Measurements from ENCODE around the gene IL15. TPM values are rescaled to one million over a fixed set of nuclear protein-coding genes. Genes with fewer than 3 reads are reported as not detected.
"Not testable (repeated sequence)": the region's sequence is repeated elsewhere in the genome, so short reads cannot be mapped to it uniquely, and the experiment has no call there.

Gene IL15
- total RNA-seq, 1 donor from 2014 or later = 0.77 TPM

DNA sequence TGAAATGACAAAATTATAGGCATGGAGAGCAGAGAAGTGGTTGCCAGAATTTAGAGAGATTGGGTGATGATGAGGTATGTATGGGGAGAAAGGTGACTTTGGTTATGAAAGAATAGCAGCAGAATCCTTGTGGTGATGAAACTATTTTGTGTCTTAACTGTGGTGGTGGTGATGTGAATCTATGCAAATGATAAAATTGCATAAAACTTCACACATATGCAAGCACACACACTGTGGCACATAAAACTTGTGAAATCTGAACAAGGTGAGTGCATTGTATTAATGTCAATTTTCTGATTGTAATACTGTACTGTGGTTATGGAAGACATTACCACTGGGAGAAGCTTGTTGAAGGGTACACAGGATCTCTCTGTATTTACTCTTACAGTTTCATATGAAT, 91.0 kb downstream of the IL15 start:
- H3K4me1 Mint-ChIP-seq (ENCODE audit: unreplicated experiment) = peaks cover 4% of the 10 kb centered on the region
- no peaks in the 10 kb centered on the region for H3K36me3 Mint-ChIP-seq
- TF ChIP-seq, protein P1, sequence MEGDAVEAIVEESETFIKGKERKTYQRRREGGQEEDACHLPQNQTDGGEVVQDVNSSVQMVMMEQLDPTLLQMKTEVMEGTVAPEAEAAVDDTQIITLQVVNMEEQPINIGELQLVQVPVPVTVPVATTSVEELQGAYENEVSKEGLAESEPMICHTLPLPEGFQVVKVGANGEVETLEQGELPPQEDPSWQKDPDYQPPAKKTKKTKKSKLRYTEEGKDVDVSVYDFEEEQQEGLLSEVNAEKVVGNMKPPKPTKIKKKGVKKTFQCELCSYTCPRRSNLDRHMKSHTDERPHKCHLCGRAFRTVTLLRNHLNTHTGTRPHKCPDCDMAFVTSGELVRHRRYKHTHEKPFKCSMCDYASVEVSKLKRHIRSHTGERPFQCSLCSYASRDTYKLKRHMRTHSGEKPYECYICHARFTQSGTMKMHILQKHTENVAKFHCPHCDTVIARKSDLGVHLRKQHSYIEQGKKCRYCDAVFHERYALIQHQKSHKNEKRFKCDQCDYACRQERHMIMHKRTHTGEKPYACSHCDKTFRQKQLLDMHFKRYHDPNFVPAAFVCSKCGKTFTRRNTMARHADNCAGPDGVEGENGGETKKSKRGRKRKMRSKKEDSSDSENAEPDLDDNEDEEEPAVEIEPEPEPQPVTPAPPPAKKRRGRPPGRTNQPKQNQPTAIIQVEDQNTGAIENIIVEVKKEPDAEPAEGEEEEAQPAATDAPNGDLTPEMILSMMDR (conservative IDR thresholded peaks at IDR 0.05) = no peak
- no peaks in the 10 kb centered on the region for H3K27me3 Mint-ChIP-seq
- no peak for DNase-seq (ENCODE audit: extremely low spot score, unreplicated experiment)
- no peak overlapping the region for H3K4me3 Mint-ChIP-seq
- H3K27ac Mint-ChIP-seq = no peak overlapping the region
- H3K9me3 Mint-ChIP-seq = no peaks in the 10 kb centered on the region

DNA sequence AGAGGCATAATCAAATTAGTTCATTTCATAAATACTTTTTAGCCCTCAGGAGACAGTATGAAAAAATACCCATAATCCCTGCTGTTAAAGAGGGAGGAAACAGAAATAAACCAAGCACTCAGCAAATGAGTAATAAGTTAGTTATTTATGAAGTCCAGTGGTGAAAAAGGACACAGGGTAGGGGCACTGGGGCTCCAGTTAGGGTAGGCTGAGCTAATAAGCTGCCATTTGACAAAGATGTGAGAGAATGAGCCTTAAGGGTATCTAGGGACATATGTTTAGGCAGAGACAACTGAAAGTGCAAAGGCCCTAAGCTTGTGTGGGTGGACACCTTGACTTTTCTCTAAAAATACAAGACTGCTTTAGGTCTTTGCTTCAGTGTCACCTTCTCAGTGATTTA, 94.4 kb downstream of the IL15 start:
- TF ChIP-seq, protein P1 (conservative IDR thresholded peaks at IDR 0.05) = no peak
- no peak overlapping the region for H3K4me3 Mint-ChIP-seq
- no peaks in the 10 kb centered on the region for H3K9me3 Mint-ChIP-seq
- peaks cover 4% of the 10 kb centered on the region for H3K4me1 Mint-ChIP-seq (ENCODE audit: unreplicated experiment)
- no peak for DNase-seq (ENCODE audit: extremely low spot score, unreplicated experiment)
- no peaks in the 10 kb centered on the region for H3K36me3 Mint-ChIP-seq
- H3K27me3 Mint-ChIP-seq = no peaks in the 10 kb centered on the region
- no peak overlapping the region for H3K27ac Mint-ChIP-seq

DNA sequence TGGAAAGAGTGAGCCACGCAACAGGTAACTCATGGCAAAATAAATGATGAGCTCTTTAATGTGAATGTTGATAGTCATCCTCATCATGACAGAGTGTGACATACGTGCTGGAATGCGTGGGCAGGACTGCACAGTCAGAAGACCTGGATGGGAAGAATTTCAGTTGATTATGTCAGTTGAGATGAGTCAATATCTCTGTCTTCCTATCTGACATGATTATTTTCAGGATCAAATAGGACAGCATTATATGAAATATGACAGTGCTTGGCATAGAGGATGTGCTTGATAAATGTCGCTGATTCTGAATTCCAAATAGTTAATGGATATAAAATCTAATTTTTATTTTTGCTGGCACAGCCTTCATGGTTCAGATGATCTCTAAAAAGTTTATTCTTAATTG, 95.1 kb downstream of the IL15 start:
- Mint-ChIP-seq H3K27me3 (no peaks in the 10 kb centered on the region), H3K4me1 (ENCODE audit: unreplicated experiment) (peaks cover 4% of the 10 kb centered on the region), H3K4me3 (no peak overlapping the region), H3K36me3 (no peaks in the 10 kb centered on the region), H3K9me3 (no peaks in the 10 kb centered on the region), H3K27ac (no peak overlapping the region)
- DNase-seq (ENCODE audit: extremely low spot score, unreplicated experiment) = no peak
- TF ChIP-seq, protein P1 (conservative IDR thresholded peaks at IDR 0.05) = no peak

DNA sequence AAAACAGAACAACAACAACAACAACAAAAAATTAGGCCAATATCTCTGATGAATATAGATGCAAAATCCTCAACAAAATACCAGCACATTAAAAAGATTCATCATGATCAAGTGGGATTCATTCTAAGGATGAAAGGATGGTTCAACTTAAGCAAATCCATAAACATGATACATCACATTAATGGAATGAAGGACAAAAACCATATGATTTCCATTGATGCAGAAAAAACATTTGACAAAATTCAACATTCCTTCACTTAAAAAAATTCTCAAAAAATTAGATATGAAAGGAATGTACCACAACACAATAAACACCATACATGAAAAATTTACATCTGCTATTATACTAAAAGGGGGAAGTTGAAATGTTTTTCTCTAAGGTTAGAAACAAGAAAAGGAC, 103.3 kb downstream of the IL15 start:
- no peak for DNase-seq (ENCODE audit: extremely low spot score, unreplicated experiment)
- H3K4me3 Mint-ChIP-seq = no peak overlapping the region
- H3K9me3 Mint-ChIP-seq = peaks cover 4% of the 10 kb centered on the region
- TF ChIP-seq, protein P1 (conservative IDR thresholded peaks at IDR 0.05) = no peak
- H3K36me3 Mint-ChIP-seq = peaks cover 3% of the 10 kb centered on the region
- no peak overlapping the region for H3K27ac Mint-ChIP-seq
- no peaks in the 10 kb centered on the region for H3K4me1 Mint-ChIP-seq (ENCODE audit: unreplicated experiment)
- no peaks in the 10 kb centered on the region for H3K27me3 Mint-ChIP-seq

DNA sequence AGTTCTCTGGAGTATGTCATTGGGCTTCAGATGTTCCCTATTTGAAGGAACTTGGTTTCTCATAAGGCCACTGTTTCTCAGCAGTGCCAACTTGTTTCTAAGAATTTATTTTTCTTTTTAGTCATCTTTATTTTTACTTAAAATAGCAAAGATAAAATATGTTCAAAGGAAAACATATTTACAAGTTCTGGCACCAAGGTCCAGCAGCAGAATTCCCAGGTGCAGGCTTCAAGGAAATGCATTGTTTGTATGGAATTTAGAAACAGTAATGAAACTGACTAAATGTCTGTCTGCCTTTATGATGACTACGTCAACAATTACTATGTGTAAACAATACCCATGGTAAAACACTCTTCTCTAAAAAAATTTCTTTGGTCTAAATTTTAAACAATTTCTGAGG, 109.6 kb downstream of the IL15 start:
- DNase-seq (ENCODE audit: extremely low spot score, unreplicated experiment) = no peak
- Mint-ChIP-seq H3K9me3 (peaks cover 4% of the 10 kb centered on the region), H3K4me1 (ENCODE audit: unreplicated experiment) (no peaks in the 10 kb centered on the region), H3K4me3 (no peak overlapping the region), H3K36me3 (peaks cover 3% of the 10 kb centered on the region), H3K27ac (no peak overlapping the region), H3K27me3 (no peaks in the 10 kb centered on the region)
- TF ChIP-seq, protein P1 (conservative IDR thresholded peaks at IDR 0.05) = no peak

DNA sequence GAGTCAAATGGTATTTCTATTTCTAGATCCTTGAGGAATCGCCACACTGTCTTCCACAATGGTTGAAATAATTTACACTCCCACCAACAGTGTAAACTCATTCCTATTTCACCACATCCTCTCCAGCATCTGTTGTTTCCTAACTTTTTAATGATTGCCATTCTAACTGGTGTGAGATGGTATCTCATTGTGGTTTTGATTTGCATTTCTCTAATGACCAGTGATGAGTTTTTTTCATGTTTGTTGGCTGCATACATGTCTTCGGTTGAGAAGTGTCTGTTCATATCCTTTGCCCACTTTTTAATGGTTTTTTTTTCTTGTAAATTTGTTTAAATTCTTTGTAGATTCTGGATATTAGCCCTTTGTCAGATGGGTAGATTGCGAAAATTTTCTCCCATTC, 115.4 kb downstream of the IL15 start:
- H3K27ac Mint-ChIP-seq; H3K27me3 Mint-ChIP-seq; H3K4me1 Mint-ChIP-seq (ENCODE audit: unreplicated experiment); H3K36me3 Mint-ChIP-seq; DNase-seq (ENCODE audit: extremely low spot score, unreplicated experiment); H3K9me3 Mint-ChIP-seq; H3K4me3 Mint-ChIP-seq: not testable (repeated sequence)
